HUDEP-2 (cell line): ENCODE data around the gene AZIN2.
A peak's percentile ranks its signal among the peaks of the same experiment; 100 is the strongest.
"Not testable (repeated sequence)": the region's sequence is repeated elsewhere in the genome, so short reads cannot be mapped to it uniquely, and the experiment has no call there.

Experiments used
- DNase-seq, 76 experiments: peaks; one replicate each; lab custom pipeline; 2025; ENCODE audit not compliant: unreplicated experiment in 76 of 76; lab: John Stamatoyannopoulos, UW

The AZIN2 gene

DNA sequence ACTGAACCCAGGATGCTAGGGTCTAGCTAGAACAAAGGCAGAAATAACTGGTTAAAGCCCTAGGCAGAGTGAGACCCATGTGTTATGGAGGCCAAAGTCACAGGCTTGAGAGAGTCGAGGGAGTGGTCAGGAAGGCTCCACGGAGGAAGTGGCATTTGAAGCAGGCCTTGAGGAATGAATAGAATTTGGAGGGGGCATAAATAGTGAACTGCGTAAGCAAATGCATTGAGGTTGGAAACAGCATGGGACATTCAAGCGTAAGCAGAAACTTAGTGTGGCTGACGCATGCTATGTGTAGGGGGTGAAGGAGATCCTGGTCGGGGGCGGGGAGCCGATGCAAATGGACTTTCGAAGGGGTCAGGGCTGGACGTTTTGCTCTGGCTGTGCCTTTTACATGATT, 11.5 kb downstream of the AZIN2 start:
- no peak for DNase-seq

DNA sequence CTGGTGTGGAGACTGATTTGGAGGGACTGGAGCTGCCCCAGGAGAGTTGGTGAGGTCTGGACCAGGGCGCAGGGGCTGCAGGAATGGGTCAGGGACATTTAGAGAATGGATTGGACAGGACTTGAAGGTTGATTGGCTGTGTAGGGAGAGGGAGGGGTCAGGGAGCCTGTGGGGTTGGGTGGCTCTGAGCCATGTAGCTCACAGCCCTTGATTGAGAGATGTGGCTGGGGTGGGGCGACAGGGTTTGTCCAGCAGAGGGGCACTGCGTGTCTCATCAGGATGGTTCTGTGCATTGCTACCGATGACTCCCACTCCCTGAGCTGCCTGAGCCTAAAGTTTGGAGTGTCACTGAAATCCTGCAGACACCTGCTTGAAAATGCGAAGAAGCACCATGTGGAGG, 12.1 kb downstream of the AZIN2 start:
- DNase-seq, result peak in 1 of 76 experiments; percentile 8

DNA sequence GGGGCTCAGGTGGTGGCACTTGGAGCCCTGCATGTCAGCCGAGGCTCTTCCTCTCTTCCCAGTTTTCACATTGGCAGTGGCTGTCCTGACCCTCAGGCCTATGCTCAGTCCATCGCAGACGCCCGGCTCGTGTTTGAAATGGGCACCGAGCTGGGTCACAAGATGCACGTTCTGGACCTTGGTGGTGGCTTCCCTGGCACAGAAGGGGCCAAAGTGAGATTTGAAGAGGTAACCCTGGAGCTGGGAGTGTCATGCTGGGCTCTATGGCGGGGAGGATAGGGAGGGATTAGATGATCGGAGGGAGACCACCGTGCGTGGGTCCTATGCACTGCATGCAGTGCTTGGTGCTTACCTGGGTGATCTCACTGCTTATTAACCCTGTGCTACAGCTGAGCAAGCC, 13.5 kb downstream of the AZIN2 start:
- no peak for DNase-seq

DNA sequence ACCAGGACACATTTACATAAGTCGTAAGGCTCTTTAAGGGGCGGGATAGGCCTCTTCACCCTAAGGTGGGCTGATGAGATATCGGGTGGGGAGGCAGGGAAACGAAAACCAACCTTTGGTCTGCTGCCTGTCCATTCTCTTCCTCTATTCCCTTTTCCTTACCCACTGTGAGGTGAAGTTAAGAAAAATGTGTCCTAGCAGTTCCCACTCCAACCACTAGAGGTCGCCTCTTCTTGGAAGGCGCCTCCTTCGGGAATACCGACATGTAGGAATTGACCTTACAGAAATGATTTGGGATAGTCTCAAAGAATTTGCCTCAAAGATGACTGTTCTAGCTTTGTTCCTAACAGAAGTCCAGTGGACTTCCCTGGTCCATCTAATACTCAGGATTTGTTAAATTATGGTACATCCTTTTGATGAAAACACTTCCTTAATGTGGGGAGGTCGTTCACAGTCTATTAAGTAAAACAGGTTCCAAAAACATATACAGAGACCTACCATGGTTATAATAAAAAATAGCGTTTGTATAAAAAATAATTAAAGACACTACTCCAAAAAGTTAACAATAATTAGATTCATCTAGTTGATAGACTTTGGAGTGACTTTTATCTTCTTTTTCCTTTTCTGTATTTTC, 14.1 kb downstream of the AZIN2 start:
- peak in 13 of 76 experiments; percentile 1 to 26 (median 12) for DNase-seq

DNA sequence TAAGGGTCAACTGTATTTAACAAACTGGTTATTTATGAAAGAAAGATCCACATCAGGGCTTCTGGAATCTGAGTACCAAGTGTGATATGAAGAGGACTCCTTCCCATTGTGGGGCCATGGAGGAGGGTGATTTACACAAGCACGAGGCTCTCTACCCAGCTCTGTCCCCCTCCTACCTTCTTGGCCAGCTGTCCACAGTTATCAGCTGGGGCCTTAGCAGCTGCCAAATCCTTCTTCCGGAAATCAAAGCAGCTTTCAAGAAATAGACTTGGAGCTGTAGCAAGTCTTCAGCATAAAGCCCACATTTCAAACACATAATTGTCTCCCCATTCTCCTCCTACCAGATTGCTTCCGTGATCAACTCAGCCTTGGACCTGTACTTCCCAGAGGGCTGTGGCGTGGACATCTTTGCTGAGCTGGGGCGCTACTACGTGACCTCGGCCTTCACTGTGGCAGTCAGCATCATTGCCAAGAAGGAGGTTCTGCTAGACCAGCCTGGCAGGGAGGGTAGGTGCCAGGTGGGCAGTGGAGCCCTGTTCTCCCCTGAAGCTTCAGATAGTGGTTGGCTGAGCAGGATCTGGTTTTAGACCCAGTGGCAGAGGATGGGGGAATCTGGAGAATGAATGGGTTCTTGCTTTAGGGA, 15.5 kb downstream of the AZIN2 start:
- no peak for DNase-seq

DNA sequence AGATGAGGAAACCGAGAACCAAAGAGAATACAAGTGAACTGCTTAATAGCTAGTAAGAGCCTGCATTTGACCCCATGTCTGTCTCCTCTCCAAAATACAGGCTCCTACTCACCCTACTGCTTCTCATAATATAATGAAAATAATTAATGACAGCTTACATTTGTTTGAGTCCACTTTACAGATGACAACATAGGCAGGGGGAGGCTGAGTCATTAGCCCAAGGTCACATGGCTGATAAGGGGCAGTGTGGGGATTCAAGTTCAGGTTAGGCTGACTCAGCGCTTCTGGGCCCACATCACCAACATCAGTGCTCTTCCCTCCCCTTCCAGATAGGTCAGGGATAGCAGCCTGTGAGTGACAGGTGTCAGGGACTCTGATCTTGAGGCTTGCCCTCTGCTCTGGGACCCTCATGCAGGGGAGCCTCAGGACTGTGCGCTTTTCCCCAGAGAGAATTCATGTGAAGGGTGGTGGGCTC, 16.2 kb downstream of the AZIN2 start:
- DNase-seq, result no peak

DNA sequence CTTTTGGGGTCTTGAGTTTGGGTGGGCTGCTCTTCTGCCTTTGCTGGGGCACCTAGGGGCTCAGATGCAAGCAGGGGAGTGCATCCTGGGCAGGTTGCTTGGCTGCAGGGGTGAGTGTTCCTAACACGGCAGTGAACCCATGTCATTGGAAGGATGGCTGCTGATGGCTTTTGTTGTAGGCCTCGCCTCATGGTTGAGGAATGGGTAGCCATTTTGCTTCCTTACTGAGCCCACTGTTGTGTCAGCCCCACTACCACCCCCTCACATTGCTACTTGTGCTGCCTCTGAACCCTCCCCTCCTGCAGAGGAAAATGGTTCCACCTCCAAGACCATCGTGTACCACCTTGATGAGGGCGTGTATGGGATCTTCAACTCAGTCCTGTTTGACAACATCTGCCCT, 16.8 kb downstream of the AZIN2 start:
- no peak for DNase-seq

DNA sequence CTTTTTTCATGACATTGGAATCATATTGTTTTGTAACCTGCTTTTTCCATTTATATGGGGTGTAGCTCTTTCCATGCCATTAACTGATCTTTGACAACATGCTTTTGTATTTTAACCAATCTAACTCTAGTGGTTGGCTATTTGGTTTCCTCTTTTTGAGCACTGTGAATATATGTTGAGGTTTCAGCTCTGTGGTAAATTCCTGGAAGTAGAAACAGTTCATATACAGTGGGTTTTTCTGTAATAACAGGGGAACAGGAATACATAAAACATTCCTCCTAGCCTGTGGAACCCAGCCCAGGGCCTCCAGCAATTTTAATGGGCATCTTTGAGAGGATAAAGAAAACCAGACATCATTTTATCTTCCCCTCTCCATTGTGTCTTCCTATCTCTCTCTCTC, 17.4 kb downstream of the AZIN2 start:
- DNase-seq, result no peak

DNA sequence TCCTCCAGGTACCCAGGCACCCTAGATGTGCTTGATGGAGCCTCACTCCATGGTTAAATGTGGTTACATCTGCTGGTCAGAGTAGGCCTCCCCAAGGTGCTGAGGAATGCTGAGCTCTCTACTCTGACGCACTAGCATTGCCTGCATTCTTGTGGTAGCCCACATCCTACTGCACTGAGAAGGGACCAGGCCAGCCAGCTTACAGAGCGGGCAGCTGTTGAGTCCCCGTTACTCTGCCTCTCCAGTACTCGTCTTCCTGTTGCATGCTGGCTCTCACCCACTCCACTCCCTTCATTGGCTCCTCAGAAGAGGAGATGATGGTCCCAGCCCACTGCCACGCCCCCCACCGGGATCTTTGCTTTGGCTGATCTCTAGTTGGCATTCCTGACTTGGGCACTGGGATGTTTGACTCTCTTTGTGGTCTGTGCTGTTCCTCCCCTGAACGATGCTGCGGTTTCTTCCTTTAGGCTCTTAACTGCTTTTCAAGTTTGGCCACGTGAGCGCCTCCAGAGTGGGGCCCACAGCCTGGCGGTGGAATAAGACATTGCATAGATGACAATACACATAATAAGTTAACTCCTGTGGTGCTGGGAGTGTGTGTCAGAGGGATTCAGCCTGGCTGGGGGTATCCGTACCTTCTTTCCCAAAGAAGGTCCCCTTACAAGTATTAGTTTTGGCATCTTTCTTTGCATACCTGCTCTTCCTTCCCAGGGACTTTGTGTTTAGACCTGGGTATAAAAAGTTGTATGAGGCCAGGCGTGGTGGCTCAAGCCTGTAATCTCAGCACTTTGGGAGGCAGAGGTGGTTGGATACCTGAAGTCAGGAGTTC, 18.6 kb downstream of the AZIN2 start:
- peak in 3 of 76 experiments; percentile 1 to 13 (median 11) for DNase-seq

DNA sequence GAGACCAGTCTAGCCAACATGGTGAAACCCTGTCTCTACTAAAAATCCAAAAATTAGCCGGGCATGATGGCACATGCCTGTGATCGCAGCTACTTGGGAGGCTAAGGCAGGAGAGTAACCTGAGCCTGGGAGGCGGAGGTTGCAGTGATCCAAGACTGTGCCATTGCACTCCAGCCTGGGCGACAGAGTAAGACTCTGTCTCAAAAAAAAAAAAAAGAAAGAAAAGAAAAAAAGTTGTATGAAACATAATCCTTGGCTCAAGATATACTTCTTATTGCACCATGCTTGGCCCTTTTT, 19.1 kb downstream of the AZIN2 start:
- DNase-seq, result not testable (repeated sequence)

DNA sequence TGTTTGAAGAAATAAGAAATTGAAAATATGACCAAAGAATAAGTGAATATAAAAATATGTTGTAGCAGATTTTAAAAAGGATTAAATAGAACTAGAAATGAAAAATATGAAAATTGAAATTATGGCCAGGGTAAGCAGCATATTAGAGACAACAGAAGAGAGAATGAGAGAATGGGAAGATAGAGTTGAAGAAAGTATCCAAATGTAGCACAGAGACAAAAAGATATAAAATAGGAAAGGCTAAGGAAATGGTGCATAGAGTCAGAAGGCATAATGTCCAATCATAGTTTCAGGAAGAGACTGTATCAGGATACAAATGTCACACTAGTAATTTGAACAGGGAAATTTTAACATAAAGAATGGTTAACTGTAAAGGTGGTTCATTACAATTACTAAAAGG, 29.5 kb downstream of the AZIN2 start:
- no peak for DNase-seq

DNA sequence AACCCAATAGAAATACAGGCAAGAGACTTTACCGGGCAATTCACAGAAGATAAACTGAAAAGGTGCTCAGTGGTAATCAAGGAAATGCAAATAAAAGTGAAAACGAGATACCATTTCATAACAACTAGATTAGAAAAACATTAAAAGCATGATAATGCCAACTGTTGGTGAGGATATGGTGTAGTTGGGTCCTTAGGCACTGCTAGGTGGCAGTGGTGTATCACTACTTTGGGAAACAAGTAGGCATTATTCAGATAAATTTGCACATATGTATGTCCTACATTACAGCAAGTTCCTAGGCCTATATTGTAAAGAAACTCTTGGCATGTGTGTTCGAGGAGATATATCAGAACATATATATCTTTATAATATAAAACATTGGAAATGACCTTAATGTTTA, 31.0 kb downstream of the AZIN2 start:
- peak in 3 of 76 experiments; percentile 3 to 9 (median 4) for DNase-seq

DNA sequence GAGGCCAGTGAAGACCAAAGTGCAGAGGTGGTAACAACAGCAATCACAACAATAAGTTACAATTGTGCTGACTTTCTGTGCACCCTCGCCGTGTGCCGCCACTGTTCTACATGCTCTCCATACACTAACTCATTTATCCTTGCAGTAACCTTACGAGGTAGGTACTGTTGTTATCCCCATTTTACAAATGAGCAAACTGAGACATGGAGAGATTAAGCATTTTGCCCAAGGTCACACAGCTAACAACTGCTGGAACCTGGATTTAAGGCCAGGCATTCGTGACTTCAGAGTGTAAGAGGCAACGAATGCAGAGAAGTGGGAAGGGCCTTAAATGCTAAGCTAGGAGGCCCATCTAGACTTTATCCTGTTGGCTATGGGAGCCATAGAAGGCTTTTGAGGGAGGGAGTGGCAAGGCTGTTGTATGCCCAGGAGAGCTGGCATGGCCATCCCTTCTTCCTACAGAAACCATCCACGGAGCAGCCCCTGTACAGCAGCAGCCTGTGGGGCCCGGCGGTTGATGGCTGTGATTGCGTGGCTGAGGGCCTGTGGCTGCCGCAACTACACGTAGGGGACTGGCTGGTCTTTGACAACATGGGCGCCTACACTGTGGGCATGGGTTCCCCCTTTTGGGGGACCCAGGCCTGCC, 36.6 kb downstream of the AZIN2 start:
- DNase-seq, result no peak

DNA sequence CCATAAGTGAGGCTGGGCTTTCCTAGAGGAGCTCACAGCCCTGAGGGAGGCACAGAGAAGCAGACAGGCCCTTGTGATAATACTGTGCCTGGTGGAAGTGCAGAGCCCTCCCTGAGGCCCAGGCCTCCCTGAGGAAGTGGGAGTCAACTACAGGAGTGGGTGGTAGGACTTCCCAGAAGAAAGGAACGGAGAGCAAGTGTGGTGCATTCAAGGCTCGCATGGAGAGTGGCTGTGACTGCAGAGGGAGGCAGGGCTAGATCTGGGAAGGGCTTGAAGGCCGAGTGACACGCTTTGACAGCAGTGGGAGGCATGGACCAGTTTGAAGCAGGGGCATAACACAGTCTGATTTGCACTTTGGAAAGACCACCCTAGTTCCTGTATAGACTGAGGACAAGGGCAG, 37.3 kb downstream of the AZIN2 start:
- no peak for DNase-seq

DNA sequence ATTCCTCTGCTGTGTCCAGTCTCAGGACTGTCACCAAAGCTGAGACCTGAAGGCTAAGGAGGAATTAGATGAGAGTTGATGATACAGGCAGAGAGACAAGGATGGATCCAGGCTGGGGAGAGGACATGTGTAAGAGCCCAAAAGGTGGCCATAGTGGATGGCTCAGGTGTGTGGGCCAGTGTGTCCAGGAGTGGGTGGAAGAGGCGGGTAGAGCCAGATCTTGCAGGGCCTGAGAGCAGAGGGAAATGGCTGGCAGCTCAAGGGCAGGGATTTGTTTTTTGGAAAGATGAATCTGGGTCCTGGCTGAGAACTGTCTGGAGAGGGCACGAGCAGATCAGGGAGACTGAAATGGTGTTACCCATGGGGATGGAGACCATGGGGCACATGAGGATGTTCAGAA, 38.1 kb downstream of the AZIN2 start:
- DNase-seq, result no peak

DNA sequence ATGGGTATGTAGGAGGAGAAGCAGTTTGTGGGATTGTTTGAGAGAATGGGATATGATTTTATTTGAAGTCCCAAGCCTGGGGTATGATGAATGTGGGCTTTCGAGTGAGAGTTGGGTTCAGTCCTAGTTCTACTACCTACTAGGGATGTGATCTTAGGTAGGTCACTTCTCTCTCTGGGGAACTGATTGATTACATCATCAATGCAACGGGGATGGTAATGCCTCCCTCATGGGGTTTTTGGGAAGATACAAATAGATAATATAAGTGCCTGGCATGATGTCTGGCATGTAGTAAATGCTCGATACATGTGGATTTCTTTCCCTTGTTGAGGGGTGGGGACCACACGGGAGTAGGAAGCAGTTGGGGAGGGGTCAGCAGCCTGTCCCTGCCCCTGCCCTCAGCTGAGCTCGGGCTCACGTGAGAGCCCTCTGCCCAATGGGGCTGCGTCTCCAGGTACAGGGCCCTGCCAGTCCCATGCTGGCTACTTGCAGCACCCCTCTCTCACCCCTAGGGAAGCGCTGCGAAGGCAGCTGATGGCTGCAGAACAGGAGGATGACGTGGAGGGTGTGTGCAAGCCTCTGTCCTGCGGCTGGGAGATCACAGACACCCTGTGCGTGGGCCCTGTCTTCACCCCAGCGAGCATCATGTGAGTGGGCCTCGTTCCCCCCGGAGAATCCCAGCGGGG, 38.7 kb downstream of the AZIN2 start:
- DNase-seq, result no peak

DNA sequence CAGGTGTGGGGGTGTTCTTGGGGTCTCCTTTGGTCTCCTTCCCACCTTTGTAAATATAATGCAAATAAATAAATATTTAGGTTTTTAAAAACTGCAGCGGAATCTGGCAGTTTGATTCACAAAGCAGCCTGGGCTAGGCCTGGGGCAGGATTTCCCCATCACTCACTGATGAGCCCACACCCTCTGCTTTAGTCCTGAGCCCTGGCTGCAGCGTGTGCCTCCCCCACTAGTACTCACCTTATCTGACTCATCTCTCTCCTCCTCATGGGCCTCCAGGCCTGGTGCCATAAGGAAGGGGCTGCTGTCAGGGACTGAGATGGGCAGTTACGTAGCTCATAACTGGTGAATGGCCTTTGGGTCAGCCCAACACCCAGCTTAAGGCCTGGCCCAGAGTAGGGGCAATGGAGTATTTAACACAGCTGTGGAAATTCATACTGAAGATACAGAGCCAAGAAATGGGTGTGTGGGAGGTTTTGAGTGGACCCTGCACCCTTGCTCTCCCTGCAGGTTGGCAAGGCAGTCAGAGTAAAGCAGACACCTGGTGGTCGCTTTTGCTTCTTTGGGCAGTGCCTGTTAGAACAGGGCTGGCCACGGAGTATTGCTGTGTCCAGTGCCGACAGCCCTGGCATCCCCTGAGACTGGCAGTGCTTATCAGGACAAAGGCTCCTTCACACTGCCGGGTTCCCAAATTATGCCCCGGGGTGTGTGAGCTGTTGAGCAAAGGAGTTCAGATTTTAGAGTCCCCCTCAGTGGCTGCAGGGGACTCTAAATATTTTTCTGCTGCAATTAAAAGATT, 39.7 kb downstream of the AZIN2 start:
- DNase-seq, result no peak

DNA sequence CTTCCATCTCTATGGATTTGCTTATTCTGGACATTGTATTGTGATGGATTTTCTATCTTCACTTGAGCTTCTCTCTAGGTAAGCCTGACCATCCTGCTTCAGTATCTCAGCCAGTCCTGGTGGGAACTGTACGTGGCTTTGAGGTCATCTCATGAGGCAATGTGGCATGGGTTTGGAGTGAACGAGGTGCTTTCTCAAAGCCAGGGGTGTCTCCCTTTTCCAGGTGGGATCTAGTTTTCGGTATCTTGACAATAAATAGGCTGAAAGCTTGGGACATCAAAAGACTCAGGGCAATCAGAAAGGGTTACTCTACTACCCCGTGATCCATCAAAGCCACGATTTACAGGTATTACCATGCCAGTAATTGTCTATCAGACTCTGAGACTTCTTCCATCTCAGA, 40.8 kb downstream of the AZIN2 start:
- no peak for DNase-seq

DNA sequence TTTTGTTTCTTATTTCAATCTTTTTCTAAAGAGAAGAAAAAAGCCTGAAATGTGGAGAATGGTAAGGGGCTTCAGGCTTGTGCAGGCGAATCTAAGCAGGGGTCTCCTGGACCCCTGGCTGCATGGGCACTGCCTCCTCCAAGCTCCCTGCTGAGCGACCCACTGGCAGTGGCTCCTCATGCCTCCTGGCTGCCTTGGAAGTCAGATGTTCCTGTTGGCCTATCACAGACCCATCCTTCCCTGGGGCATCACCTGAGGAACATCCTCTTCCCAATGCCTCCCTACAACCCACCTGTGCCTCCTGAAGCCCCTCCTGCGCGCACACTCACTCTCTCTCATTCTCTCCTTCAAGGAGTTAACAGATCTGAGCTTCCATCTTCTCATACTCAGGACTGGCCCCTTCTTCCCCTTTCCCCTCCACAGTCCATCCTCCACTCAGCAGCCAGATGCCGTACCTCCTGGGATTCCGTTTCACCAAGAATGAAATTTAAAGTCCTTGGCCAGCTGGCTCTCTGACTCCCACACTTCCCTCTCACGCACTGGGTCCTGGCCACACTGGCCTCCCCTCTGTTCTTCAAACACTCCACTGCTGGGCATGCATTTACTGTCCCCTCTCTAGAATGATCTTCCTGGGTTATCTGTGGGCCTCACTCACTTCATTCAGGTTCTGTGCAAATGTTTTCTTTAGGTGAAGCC, 41.7 kb downstream of the AZIN2 start:
- no peak for DNase-seq
